Uterus (tissue), 4 donors: ENCODE data around the gene P2RY13. TPM values are rescaled to one million over a fixed set of nuclear protein-coding genes. Genes with fewer than 3 reads are reported as not detected.
A peak's percentile ranks its signal among the peaks of the same experiment; 100 is the strongest.

ENCODE experiments used
- DNase-seq, 2 donors: peaks; one replicate each; pipeline ENCODE4 v3.0.0-alpha.2; 2019 to 2020
- H3K27ac ChIP-seq, 2 donors: fragments of 200-600 bp; sonication (generic); 1 replicate in 1 of 2; 2 replicates in 1 of 2; pipeline ENCODE4 v1.5.1; 2016 to 2018
- H3K27me3 ChIP-seq, 2 donors: fragments of 200-600 bp; sonication (generic); one replicate each; pipeline ENCODE4 v1.5.1; 2018 to 2019; ENCODE audit warnings: control low read depth in 1 of 2
- H3K36me3 ChIP-seq, 2 donors: fragments of 200-600 bp; sonication (generic); one replicate each; pipeline ENCODE4 v1.5.1; 2019; ENCODE audit warnings: control low read depth in 1 of 2
- H3K4me1 ChIP-seq, 2 donors: fragments of 200-600 bp; sonication (generic); one replicate each; pipeline ENCODE4 v1.5.1; 2018 to 2019; ENCODE audit warnings: control low read depth in 1 of 2
- H3K4me3 ChIP-seq, 2 donors: fragments of 200-600 bp; sonication (generic); 1 replicate in 1 of 2; 2 replicates in 1 of 2; pipeline ENCODE4 v1.5.1; 2018 to 2019; ENCODE audit warnings: mild to moderate bottlenecking in 1 of 2
- H3K9me3 ChIP-seq, 2 donors: fragments of 200-600 bp; sonication (generic); one replicate each; pipeline ENCODE4 v1.5.1; 2019; ENCODE audit warnings: control low read depth in 1 of 2
- POLR2A ChIP-seq, 2 donors: fragments of 450-650 bp; IDR thresholded peaks; one replicate each; pipeline ENCODE4 v1.6.1; 2016; ENCODE audit warnings: antibody characterized with exemption in 2 of 2, mild to moderate bottlenecking in 1 of 2, moderate library complexity in 1 of 2
- intact Hi-C: fragments of 100-400 bp; cut with DNase I; formaldehyde crosslinking; loops from one replicate; pipeline ENCODE4 v1.15.1; 2023; ENCODE audit warnings: low total_unique reads
- total RNA-seq, 4 donors: library from RNA; depleted of rRNA in 3 of 4; stranded (reverse); fragments of >200 nt in 3 of 4; gene quantifications; one replicate each; pipeline versions ENCODE4 v1.1.0 to v1.2.4, GENCODE V29; 2014 to 2023
- TF ChIP-seq, protein P1 (sequence below), 4 experiments: fragments of 200-600 bp in 2 of 4; fragments of 450-650 bp in 2 of 4; sonication (generic) in 2 of 4; IDR thresholded peaks; one replicate each; pipeline ENCODE4 v1.5.1; 2016 to 2019; ENCODE audit warnings: antibody characterized with exemption in 4 of 4, mild to moderate bottlenecking in 2 of 4, moderate library complexity in 1 of 4
- donor health status: DM: yes; HTN: yes; CAD: no.

Gene P2RY13
- total RNA-seq, 4 donors from 2014 or later = 0.88 to 1.5 (median 1.2) TPM

DNA sequence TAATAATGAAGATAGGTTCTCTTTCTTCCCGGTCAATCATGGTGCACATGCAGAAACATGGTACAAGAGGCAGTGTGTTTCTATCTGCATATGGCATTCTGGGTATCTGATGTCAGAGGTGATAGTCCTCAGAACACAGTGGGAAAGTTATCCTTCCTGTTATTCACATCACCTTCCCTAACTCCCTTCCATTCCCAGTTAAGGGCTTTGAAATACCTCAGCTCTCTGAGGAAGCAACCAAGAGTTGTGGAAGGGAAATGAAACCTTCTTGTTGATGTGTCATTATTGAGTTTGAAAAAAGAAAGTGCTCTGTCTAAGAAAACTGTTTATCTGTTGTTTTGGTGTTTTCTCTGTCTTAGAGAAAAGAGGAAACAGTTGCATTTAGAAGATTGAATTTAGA, 21.9 kb upstream of the P2RY13 start:
- Histone ChIP-seq H3K27me3 (no peaks in the 10 kb centered on the region), H3K9me3 (no peaks in the 10 kb centered on the region), H3K27ac (no peak overlapping the region), H3K4me1 (no peaks in the 10 kb centered on the region), H3K36me3 (no peaks in the 10 kb centered on the region), H3K4me3 (no peak overlapping the region)
- TF ChIP-seq POLR2A (IDR thresholded peaks at IDR 0.05) = no peak
- TF ChIP-seq, protein P1, sequence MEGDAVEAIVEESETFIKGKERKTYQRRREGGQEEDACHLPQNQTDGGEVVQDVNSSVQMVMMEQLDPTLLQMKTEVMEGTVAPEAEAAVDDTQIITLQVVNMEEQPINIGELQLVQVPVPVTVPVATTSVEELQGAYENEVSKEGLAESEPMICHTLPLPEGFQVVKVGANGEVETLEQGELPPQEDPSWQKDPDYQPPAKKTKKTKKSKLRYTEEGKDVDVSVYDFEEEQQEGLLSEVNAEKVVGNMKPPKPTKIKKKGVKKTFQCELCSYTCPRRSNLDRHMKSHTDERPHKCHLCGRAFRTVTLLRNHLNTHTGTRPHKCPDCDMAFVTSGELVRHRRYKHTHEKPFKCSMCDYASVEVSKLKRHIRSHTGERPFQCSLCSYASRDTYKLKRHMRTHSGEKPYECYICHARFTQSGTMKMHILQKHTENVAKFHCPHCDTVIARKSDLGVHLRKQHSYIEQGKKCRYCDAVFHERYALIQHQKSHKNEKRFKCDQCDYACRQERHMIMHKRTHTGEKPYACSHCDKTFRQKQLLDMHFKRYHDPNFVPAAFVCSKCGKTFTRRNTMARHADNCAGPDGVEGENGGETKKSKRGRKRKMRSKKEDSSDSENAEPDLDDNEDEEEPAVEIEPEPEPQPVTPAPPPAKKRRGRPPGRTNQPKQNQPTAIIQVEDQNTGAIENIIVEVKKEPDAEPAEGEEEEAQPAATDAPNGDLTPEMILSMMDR (IDR thresholded peaks at IDR 0.05) = no peak
- no peak for DNase-seq
- intact Hi-C loops = no loop called here

- Histone ChIP-seq H3K4me1 (no peaks in the 10 kb centered on the region), H3K27ac (no peak overlapping the region), H3K36me3 (no peaks in the 10 kb centered on the region), H3K27me3 (no peaks in the 10 kb centered on the region), H3K4me3 (no peak overlapping the region), H3K9me3 (no peaks in the 10 kb centered on the region)
- TF ChIP-seq, protein P1 (IDR thresholded peaks at IDR 0.05) = no peak
- TF ChIP-seq POLR2A (IDR thresholded peaks at IDR 0.05) = no peak
- no peak for DNase-seq
- intact Hi-C loops = no loop called here
Measured at GRCh38 chr3:151350656-151351055, 21.3 kb upstream of the P2RY13 start.

DNA sequence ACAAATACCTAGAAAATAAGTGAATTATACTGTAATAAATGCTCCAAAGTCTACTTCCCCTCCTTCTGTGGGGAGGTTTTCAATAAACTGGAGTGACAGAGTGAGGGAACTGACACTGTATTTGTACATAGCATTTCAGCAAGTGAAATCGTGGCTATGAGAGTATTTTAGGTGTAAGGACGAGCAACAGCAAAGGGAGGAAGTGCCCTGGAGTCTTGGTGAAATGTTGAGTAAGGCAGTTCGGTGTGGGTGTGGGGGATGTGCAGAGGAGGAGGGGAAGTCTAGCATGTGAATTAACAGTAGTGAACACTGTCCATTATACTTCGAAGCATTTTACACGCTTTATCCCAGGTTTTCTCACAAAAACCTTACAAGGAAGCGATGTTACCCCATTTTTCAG, 18.1 kb upstream of the P2RY13 start:
- H3K4me1 ChIP-seq = no peaks in the 10 kb centered on the region
- no peak overlapping the region for H3K27ac ChIP-seq
- no peak overlapping the region for H3K4me3 ChIP-seq
- TF ChIP-seq, protein P1 (IDR thresholded peaks at IDR 0.05) = no peak
- TF ChIP-seq POLR2A (IDR thresholded peaks at IDR 0.05) = no peak
- H3K9me3 ChIP-seq = no peaks in the 10 kb centered on the region
- no peaks in the 10 kb centered on the region for H3K36me3 ChIP-seq
- no peaks in the 10 kb centered on the region for H3K27me3 ChIP-seq
- intact Hi-C loops = no loop called here
- no peak for DNase-seq

GRCh38 chr3:151346292-151346691, 16.9 kb upstream of the P2RY13 start:
- intact Hi-C loops = no loop called here
- no peak for DNase-seq
- no peaks in the 10 kb centered on the region for H3K4me1 ChIP-seq

GRCh38 chr3:151345859-151346258, 16.5 kb upstream of the P2RY13 start:
- DNase-seq = peak; percentile 23 to 37
- Histone ChIP-seq H3K4me1 (no peaks in the 10 kb centered on the region), H3K4me3 (no peak overlapping the region), H3K27me3 (no peaks in the 10 kb centered on the region), H3K36me3 (no peaks in the 10 kb centered on the region), H3K9me3 (no peaks in the 10 kb centered on the region), H3K27ac (peak overlapping the region; percentile 39 to 66)
- intact Hi-C loops = no loop called here
- no peak for TF ChIP-seq POLR2A (IDR thresholded peaks at IDR 0.05)
- TF ChIP-seq, protein P1 (IDR thresholded peaks at IDR 0.05) = no peak

More at GRCh38 chr3:151346292-151346691, 16.9 kb upstream of the P2RY13 start:
- H3K4me3 ChIP-seq = no peak overlapping the region
- H3K27ac ChIP-seq = peak overlapping the region in 1 of 2 donors; percentile 39
- no peaks in the 10 kb centered on the region for H3K36me3 ChIP-seq
- H3K9me3 ChIP-seq = no peaks in the 10 kb centered on the region
- no peak for TF ChIP-seq POLR2A (IDR thresholded peaks at IDR 0.05)
- TF ChIP-seq, protein P1 (IDR thresholded peaks at IDR 0.05) = no peak
- H3K27me3 ChIP-seq = no peaks in the 10 kb centered on the region
